SIG-M5 treated with dmso at 0.1 percent for 504 hours (cell line): Measurements from ENCODE around the gene TAF15.

ENCODE experiments used
- DNase-seq: peaks from one replicate; lab custom pipeline; 2025; ENCODE audit not compliant: unreplicated experiment; lab: John Stamatoyannopoulos, UW

Gene TAF15

DNA sequence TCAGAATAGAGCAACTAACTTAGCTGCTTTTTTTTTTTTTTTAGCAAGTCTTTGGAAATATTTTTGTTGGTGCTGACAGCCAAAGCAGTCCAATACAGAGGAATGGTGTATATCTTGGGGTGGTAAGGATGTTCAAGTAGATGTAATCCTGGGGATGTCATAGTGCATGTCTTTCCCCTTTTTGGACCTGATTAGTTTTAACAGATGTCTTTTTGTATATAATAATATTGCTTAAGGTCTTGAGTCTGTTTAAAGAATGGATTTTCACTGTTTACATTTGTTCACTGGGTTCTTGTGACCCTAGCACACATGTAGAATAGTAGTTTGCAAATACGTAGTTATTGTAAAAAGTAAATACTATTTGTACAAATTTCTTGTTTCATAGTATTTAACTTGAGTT, 7.9 kb downstream of the TAF15 start:
- no peak for DNase-seq

DNA sequence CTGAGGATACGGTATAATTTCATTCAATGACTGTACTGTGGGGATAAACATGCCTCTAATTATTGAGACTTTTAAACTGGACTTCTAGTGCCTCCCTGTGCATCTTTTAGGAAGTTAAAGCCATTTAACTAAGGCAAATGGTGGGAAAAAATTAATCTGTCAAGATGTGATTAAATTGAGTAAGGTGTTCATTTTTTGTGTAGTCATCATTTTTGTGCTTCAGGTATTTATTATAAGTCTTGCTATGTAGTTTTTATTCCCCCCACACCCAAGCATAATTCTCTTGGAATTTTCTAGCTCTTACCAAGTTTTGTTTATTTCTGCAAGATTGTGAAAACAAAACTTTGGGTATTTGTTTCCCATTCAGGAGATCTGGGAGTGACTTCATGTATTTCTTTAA, 10.2 kb downstream of the TAF15 start:
- DNase-seq = no peak

DNA sequence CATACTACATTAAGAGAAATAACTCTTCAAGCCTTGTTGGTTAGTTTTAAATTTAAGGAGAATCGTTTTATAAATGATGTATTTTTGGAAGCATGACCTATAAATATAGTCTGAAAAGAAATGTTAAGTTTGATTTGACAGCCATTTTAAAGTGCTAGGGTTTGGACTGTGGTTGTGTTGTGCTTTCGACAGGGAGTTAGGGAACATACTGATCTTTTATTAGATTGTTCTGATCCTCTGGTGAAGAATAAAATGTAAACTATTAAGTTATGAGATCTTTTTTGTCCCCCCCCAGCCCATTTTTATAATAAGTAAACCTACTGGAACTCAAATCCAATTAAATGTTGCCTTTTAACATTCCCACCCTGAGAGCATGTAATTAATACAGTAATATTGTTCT, 12.0 kb downstream of the TAF15 start:
- DNase-seq = no peak

DNA sequence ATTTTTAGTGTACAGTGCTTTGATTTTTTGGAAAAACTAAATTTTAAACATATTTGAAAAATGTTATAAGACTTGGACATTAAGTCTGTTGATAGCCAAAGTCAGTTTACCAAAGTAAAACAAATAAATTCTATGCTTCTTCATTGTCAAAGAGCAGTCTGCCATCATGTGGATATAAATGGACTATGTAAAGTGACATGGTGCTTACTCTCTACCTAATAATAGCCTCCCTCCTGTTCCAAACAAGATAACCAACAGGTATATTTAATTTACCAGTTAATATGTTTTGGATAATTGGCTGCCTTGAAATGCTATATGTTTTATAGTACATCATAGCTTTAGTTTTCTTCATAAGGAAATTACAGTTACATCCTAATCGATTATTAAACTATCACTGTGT, 15.9 kb downstream of the TAF15 start:
- DNase-seq = no peak

DNA sequence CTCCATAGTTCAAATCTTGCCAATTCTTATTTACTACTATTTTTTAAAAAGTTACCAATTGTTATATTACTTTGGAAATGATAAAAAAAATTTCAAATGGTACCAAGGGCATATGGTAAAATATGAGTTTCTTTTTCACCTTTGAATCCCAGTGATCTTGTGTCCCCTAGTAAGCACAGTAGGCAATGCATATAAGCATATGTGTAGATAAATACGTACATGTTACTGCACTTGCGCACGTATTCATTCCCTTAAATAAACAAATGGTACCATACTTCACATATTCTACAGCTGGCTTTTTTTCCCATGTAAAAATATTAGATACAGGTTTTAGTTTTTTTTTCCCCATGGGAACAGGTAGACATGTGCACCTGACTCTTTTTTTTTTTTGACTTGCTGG, 31.8 kb downstream of the TAF15 start:
- DNase-seq = no peak

DNA sequence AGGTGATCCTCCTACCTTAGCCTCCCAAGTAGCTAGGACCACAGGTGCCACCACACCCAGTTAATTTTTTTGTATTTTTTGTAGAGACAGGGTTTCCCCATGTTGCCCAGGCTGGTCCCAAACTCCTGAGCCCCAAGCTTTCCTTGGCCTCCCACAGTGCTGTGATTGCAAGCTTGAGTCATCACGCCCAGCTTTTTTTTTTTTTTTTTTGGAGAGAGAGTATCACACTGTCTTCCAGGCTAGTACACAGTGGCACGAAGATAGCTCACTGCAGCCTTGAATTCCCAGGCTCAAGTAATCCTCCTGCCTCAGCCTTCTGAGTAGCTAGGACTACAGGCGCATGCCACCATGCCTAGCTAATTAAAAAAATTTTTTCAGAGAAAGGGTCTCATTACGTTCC, 32.2 kb downstream of the TAF15 start:
- DNase-seq = no peak

DNA sequence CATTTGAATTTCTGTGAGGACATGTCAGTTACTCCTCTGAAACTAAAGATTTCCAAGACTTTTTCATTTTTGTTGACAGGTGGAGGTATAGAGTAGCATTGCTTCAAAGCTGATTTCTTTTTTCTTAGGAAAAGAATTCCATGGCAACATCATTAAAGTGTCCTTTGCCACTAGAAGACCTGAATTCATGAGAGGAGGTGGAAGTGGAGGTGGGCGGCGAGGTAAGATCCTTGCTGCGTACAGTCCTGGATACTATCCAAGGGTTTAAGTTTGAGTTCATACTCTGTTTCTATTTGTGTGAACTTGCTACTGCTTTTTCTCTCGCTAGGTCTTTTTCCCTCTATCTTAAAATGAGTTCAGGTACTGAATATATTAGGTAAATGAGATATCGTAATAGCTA, 33.0 kb downstream of the TAF15 start:
- DNase-seq = no peak

DNA sequence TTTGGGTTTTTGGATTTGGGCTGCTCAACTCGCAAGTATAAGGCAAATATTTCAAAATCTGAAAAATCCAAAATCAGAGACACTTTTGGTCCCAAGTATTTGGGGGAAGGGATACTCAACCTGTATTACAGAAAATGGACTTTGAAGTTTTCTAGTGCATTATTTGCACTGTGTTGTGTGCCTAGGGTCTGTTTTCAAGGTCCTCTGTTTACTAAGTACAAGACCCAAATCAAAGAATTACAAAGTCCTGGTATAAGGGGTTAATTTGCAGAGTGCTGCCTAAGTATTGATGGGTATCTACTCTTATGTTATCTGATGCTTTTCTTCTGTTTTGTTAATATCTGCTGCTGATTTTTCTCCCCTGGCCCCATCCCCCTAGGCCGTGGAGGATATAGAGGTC, 34.4 kb downstream of the TAF15 start:
- DNase-seq = no peak

DNA sequence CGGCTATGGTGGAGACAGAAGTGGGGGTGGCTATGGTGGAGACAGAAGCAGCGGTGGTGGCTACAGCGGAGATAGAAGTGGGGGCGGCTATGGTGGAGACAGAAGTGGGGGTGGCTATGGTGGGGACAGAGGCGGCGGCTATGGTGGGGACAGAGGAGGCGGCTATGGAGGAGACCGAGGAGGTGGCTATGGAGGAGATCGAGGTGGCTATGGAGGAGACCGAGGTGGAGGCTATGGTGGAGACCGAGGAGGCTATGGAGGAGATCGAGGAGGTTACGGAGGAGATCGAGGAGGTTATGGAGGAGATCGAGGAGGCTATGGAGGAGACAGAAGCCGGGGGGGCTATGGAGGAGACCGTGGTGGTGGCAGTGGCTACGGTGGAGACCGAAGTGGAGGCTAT, 35.3 kb downstream of the TAF15 start:
- no peak for DNase-seq

DNA sequence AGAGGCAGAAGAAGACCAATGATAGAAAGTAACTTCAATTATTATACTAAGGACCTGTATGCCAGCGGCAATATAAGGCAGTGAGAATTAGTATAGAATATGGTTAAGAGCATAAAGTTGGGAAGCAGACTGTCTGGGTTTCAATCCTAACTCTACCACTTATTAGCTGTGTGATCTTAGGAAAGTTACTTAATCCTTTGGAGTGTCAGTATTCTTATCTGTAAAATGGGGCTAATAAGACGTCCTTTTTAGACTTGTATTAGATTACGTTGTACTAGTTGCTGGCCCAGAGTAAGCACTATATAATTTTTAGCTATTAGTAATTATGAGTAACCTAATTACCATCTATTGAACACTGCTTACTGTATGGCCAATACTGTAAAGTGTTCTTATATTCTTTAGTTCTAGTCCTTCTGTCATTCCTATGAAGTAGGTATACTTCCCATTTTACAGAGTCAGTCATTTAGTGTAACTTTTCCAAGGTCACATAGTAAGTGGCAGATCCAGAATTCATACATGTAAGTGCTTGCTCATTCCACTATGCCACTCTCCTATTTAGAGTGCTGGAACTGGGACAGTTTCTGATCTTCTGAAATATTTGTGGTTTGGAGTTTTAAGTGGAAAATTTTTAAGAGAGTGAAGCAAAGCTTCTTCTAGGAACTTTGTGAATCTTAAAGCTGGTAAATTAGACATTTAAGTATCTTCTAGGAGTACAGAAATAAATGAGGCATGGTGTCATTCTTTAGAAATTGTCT, 36.9 kb downstream of the TAF15 start:
- no peak for DNase-seq

DNA sequence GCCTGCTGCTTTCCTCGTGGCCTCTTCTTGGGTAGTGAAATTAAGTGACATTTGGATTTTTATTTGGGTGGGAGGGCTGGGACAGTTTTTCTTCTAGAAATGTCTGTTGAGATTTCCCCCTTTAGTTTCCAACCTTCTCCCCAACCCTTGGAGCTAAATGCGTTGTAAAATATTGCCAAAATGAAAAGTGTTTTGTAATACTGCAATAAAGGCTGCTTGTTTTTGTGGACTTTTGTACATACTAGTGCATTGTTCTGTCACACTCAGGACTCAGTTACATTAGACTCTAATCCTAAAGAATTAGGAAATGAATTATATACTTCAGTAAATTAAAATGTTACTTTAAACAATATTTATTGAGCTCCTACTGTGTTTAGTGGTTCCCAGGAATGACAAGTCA, 37.7 kb downstream of the TAF15 start:
- no peak for DNase-seq

DNA sequence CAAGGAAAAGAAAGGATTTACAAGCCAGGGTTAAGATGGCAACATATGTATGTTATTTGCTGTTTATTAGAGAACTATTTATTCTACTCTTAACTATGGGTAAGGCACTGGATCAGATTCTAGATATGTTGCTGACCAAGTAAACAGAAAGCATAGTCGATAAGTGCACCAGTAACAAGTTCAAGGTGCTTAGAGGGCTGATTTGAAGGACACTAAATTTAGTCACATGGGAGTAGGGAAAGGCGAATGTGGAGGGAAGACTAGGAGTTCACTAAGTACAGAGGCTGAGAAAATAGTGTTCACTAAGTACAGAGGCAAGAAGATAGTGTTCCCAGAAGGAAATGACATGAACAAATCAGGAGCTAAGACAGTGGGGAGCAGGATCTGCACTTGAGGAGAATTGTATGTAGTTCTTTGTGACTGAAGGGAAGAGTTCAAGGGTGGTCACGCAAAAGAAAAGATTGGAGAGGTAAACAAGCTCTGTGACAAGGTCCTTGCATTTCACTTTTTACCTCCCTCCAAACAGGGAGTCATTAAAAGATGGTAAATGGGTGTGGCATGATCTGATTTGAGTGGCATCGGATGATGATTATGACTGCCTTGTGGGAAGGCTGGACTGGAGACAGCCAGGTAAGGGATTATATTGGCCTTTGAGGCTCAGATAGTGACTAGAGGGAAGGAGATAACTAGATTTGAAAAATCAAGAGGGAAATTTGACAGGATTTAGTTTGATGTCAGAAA, 38.5 kb downstream of the TAF15 start:
- DNase-seq = no peak

DNA sequence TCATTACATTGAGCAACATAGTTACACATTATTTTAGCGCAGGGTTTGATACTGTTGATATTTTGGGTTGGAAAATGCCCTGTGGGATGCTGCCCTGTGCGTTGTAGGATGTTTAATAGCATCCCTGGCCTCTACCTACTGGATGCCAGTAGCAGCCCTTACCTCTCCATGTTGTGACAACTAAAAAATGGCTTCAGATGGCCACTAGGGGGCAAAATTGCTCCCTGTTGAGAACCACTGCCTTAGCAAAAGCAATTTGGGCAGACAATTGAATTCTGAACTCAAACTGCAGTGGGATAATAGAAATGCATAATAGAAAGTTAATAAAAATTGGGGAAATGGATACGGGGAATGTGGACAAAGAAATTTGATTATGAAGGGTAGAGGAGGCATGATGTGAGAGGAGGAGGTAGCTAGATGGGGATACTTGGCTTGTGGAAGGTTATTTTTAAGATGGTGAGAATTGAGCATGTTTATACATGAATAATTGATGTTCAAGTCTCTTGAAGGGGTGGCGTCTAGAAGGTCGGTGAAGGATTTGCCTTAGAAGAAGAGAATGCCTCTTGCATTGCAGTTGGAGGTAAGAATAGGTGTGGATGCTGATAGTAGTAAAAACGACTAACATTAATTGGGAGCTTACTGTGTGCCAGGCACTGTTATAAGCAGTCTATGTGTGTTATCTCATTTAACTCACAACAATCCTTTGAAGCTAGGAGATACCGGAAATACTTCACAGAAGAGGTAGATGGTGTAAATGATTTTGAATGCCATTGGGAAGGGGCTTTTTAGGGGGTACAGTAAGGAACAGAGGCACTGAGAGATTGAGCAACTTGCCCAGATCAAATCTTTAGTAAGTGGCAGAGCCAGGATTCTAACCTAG, 40.4 kb downstream of the TAF15 start:
- DNase-seq = peak; percentile 64

DNA sequence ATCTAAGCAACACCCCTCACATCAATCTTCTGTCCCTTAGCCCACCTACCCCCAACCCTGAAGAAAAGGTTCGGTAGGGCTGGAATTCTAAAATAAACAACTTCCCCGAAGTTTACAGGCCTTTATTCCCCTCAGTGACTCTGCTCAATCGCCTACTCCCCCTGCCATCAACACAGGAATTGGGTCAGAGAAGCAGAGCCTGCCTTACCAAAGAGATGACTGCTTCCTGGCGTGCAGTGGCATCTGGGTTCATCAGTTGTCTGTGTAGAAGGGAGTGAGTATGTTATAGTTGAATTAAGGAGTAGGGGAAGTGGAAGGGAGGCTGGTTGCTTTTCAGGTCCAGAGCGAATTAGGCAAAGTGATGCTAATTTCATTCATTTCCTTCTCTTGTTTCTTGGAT, 46.7 kb downstream of the TAF15 start:
- DNase-seq = no peak

DNA sequence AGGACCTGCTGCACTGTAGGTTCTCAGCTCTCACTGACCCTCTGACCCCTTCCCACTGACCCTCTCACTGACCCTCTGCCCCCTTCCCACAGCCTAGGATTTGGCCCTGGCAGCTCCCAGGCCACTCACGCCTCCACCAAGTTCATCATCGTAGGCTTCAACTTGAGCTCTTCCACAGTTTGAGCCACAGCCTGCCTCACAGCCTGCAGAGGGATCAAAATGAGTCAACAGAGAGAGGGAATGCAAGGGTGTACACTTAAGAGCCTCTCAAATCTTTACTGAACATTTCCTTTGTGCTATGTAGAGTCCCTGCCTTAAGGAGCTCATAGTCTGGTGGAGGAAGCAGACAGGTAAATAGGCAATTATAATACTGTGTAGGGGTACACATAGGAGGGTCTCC, 47.3 kb downstream of the TAF15 start:
- DNase-seq = no peak

DNA sequence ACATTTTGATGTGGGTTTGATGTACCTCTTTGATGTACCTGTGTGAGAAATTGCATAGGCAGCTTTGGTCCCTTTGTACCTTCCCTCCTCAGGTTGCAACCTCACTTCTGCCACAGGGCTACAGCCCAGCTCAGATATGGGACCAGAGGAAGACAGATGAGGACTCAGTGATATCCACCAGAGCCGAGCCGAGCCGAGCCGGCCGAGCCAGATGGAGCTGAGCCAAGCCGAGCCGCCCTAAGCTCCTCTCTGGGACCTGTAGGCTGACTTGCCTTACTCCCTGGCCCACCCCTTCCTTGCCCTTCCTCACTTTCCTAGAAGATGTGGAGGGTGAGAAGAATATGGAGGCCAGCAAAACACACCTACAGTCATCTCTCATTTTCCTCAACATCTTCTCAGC, 55.6 kb downstream of the TAF15 start:
- no peak for DNase-seq

DNA sequence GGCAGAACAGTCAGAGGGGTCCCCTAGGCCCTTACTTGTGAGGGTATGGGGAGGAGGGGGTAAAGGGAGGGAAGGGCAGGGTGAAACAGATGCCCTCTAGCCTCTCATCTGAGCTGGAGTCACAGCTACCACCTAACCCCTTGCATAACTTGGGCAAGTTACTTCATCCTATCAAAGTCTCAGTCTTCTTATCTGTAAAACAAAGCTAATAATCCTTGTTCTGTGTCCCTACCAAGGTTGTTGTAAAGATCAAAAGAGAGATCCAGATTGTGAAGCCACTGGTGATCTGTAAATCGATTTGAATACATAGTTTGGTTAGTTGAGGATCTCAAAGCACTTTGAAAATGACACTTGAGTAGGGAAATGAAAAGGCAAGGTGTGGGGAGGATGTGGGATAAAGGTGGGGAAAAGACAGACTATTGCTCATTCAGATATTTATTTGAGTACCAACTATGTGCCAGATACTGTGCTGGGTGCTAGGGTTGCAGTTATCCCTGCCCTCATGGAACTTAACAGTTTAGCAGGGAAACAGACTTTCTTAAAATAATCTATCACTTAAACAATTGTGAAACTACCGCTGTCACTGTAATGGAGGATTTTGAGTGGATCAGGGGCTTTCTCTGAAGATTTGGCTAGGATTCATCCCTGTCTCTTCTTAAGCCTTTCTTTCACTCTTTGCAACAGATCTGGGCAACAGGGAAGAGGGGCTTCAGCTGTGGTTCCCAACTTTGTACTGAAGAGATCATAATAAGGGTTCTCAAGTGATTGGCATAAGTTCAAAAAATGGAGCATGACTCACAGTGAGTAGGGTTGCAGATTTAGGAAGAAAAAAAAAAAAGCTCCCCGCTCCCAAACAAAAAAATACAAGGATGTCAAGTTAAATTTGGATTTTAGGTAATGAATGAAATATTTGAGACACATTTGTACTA, 56.4 kb downstream of the TAF15 start:
- DNase-seq = peak; percentile 21

DNA sequence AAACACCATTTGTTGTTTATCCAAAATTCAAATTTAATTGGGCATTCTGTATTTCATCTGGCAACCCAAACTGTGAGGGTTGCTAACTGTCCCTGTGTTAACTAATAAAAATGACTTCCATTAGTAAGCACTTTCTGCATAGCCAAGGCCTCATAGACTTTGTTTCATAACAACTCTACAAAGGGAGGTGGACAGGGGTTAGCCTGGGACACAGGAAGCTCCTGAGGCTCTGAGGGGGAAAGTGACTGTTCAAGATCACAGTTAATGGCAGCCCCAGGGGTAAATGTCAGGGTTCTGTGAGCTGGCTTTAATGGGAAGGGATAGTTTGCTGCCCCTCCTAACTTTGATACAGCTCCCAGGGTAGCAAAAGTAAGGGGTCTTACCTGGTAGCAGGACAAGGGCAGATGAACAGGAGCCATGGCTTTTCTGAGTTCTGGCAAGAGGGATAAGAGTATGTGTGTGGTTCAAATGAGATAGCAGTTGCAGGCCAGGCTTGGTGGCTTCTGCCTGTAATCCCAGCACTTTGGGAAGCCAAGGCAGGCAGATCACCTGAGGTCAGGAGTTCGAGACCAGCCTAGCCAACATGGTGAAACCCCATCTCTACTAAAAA, 57.2 kb downstream of the TAF15 start:
- DNase-seq = peak; percentile 65

DNA sequence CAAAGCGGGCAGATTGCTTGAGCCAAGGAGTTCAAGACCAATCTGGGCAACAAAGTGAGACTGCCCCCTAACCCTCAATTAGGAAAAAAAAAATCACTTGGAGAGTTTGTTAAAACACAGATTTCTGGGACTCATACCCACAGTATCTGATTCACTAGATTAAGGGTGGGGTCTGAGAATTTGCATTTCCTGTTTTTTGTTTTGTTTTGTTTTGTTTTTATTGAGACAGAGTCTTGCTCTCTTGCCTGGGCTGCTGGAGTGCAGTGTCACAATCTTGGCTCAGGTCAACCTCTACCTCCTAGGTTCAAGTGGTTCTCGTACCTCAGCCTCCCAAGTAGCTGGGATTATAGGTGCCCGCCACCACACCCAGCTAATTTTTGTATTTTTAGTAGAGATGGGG, 58.3 kb downstream of the TAF15 start:
- no peak for DNase-seq

DNA sequence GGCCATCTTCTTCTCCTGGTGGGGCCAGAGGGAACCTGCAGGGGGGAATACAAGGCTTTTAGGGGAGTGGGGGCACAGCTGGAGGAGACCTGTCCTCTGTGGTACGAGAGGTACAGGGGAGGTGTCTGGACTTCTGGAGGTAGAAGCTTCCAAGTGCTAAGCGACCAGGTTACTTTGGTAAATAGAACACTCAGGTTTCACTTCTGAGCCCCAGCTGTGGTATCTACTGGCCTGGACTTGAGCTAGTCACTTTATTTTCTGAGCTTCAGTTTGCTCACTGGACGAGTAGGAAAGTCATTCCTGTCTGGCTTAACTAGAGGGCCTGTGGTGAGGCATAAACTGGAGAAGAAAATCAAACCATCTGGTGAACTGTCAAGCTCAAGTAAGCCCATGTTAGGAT, 59.5 kb downstream of the TAF15 start, which contains the start of gene HEATR9:
TSS of gene HEATR9 (minus strand) at position 155 of the 400 bp plus-strand sequence. CDS start at position 6, 149 bp downstream.
- DNase-seq = no peak
